Activated T-cell treated with anti-CD3 and anti-CD28 coated beads, Interleukin-2, amount 50 U/mL, for 24 hours (primary cell): ENCODE results near the gene AMELY.
"Not testable (repeated sequence)": the region's sequence is repeated elsewhere in the genome, so short reads cannot be mapped to it uniquely, and the experiment has no call there.

Experiments
- DNase-seq: peaks from one replicate; pipeline ENCODE4 v3.0.0-alpha.2; 2020
- H3K27ac Mint-ChIP-seq: 2 replicates; pipeline ENCODE4 v1.8.0; 2020; ENCODE audit warnings: mild to moderate bottlenecking, mixed read lengths
- H3K27me3 Mint-ChIP-seq: 2 replicates; pipeline ENCODE4 v1.8.0; 2020; ENCODE audit warnings: mixed read lengths
- H3K36me3 Mint-ChIP-seq: 2 replicates; pipeline ENCODE4 v1.8.0; 2020; ENCODE audit warnings: low read depth, mixed read lengths
- H3K4me1 Mint-ChIP-seq: 2 replicates; pipeline ENCODE4 v1.8.0; 2020; ENCODE audit warnings: low read depth, mixed read lengths
- H3K4me3 Mint-ChIP-seq: 2 replicates; pipeline ENCODE4 v1.8.0; 2020; ENCODE audit warnings: mild to moderate bottlenecking, moderate library complexity, mixed read lengths
- H3K9me3 Mint-ChIP-seq: 2 replicates; pipeline ENCODE4 v1.8.0; 2020; ENCODE audit warnings: mixed read lengths

The AMELY gene

DNA sequence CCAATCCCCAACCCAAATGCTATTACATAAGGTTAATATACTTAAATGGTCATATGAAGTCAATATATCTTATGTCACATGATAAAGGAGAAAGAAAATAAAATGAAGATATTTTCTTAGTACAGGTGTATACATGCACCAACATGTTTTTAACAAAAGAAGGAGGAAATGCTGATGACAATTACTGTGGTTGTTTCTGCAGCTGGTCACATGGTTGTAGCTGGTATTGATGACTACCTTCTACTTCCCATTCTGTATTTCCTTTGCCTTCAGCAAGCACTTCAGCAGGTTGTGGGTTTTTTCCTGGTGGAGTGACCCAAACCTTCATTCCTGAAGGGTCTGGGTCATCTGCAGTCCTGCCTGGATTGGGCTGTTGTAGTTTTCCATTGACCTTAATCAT lies 9.4 kb downstream of the AMELY start:
- not testable (repeated sequence) for H3K9me3 Mint-ChIP-seq, H3K4me3 Mint-ChIP-seq, H3K36me3 Mint-ChIP-seq, H3K27me3 Mint-ChIP-seq, H3K27ac Mint-ChIP-seq, H3K4me1 Mint-ChIP-seq, DNase-seq

DNA sequence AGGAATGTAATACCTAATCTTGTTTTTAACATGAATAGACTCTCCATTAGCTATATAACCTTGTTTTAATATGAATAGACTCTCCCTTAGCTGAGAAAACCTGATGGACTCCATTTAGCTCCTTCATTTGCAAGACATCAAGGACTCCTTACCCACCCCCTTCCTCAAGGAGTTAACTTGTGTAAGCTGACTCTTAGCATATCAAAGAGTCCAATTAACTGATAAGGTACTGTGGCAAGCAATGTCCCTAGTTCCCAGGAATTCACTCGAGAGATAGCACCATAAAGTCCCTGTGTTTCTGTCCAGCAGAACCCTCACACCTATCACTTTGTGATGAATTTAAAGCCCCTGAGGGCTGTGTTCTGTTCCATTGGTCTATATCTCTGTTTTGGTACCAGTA lies 16.3 kb downstream of the AMELY start:
- no peaks in the 10 kb centered on the region for H3K4me1 Mint-ChIP-seq
- H3K4me3 Mint-ChIP-seq, result no peak overlapping the region
- H3K27ac Mint-ChIP-seq, result no peak overlapping the region
- no peak for DNase-seq
- no peaks in the 10 kb centered on the region for H3K36me3 Mint-ChIP-seq
- no peaks in the 10 kb centered on the region for H3K27me3 Mint-ChIP-seq
- H3K9me3 Mint-ChIP-seq, result no peaks in the 10 kb centered on the region

DNA sequence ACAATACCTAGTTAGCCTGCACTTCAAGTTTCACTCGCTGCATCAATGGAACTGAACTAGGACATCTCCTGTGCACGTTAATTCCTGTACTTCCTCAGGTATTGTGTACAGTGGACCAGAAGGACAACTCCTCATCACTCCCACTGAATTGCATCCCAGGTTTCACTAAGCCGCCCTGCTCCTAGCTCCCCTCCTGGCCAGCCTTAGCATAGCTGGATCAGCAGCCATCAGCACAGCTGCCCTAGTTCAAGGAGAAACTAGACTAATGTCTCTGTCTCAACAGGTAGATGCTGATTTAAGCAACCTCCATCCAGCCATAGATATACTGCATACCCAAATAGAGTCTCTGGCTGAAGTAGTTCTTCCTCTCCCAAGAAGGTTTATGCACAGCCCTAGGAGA lies 17.1 kb downstream of the AMELY start:
- Mint-ChIP-seq H3K27ac (no peak overlapping the region), H3K27me3 (no peaks in the 10 kb centered on the region), H3K4me1 (no peaks in the 10 kb centered on the region), H3K9me3 (no peaks in the 10 kb centered on the region), H3K36me3 (no peaks in the 10 kb centered on the region), H3K4me3 (no peak overlapping the region)
- no peak for DNase-seq

DNA sequence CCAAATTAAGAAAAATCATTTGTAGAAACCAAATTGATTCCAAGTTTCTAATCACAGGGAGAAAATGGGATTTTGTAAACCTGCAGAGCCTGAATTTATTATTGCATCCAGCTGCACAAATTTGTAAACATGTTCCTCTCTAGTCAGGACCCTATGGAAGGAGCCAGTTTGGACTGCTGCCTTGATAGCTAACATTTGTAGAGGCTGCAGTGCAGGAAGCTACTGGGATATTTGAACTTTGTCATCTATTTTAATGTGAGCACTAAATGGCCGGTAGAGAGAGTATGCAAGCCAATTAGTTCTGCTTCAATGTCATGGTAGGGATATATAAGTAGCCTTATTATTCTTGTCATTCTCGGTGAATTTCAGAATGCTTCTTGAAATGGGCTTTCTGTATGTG lies 62.2 kb downstream of the AMELY start:
- no peaks in the 10 kb centered on the region for H3K4me1 Mint-ChIP-seq

DNA sequence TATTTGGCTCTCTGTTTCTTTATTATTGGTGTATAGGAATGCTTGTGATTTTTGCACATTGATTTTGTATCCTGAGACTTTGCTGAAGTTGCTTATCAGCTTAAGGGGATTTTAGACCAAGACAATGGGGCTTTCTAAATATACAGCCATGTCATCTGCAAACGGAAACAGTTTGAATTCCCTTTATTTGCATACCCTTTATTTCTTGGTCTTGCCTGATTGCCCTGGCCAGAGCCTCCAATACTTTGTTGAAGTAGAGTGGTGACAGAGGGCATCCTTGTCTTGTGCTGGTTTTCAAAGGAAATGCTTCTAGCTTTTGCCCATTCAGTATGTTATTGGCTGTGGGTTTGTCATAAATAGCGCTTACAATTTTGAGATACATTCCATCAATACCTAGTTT lies 68.9 kb downstream of the AMELY start:
- H3K36me3 Mint-ChIP-seq, H3K27ac Mint-ChIP-seq, H3K4me1 Mint-ChIP-seq, H3K9me3 Mint-ChIP-seq, H3K4me3 Mint-ChIP-seq, DNase-seq, H3K27me3 Mint-ChIP-seq: not testable (repeated sequence)

More for the DNA sequence above, 62.2 kb downstream of the AMELY start:
- no peak overlapping the region for H3K4me3 Mint-ChIP-seq
- no peaks in the 10 kb centered on the region for H3K27me3 Mint-ChIP-seq
- H3K36me3 Mint-ChIP-seq, result no peaks in the 10 kb centered on the region
- H3K27ac Mint-ChIP-seq, result no peak overlapping the region
- no peaks in the 10 kb centered on the region for H3K9me3 Mint-ChIP-seq
- no peak for DNase-seq
